ENCODE data around the gene YWHAG. TPM values are rescaled to one million over a fixed set of nuclear protein-coding genes. Genes with fewer than 3 reads are reported as not detected.

Gene YWHAG
- total RNA-seq, 1 donor from 2014 or later, result 151 TPM

GRCh38 chr7:76334320-76334967, 24.3 kb downstream of the YWHAG start:
- H3K27me3 Mint-ChIP-seq (ENCODE audit: unreplicated experiment), result no peaks in the 10 kb centered on the region
- H3K36me3 Mint-ChIP-seq (ENCODE audit: unreplicated experiment), result peaks cover 21% of the 10 kb centered on the region
- no peak for TF ChIP-seq CTCF (IDR thresholded peaks at IDR 0.05)
- no peak for DNase-seq (ENCODE audit: extremely low spot score, unreplicated experiment)
- no peak overlapping the region for H3K4me3 Mint-ChIP-seq (ENCODE audit: unreplicated experiment)
- no peaks in the 10 kb centered on the region for H3K9me3 Mint-ChIP-seq (ENCODE audit: unreplicated experiment)
- H3K27ac Mint-ChIP-seq (ENCODE audit: unreplicated experiment), result peak overlapping the region; percentile 78
- H3K4me1 Mint-ChIP-seq (ENCODE audit: unreplicated experiment), result peaks cover 43% of the 10 kb centered on the region

- TF ChIP-seq CTCF (IDR thresholded peaks at IDR 0.05), result no peak
- H3K4me3 Mint-ChIP-seq (ENCODE audit: unreplicated experiment), result no peak overlapping the region
- H3K4me1 Mint-ChIP-seq (ENCODE audit: unreplicated experiment), result peaks cover 42% of the 10 kb centered on the region
- H3K36me3 Mint-ChIP-seq (ENCODE audit: unreplicated experiment), result peaks cover 28% of the 10 kb centered on the region
- DNase-seq (ENCODE audit: extremely low spot score, unreplicated experiment), result no peak
- peak overlapping the region; percentile 78 for H3K27ac Mint-ChIP-seq (ENCODE audit: unreplicated experiment)
- no peaks in the 10 kb centered on the region for H3K27me3 Mint-ChIP-seq (ENCODE audit: unreplicated experiment)
- no peaks in the 10 kb centered on the region for H3K9me3 Mint-ChIP-seq (ENCODE audit: unreplicated experiment)
Measured at GRCh38 chr7:76333511-76334101, 25.2 kb downstream of the YWHAG start.

GRCh38 chr7:76332078-76332477, 26.7 kb downstream of the YWHAG start:
- H3K4me3 Mint-ChIP-seq (ENCODE audit: unreplicated experiment), result no peak overlapping the region

GRCh38 chr7:76330673-76331072, 28.1 kb downstream of the YWHAG start:
- H3K27me3 Mint-ChIP-seq (ENCODE audit: unreplicated experiment), result no peaks in the 10 kb centered on the region
- H3K27ac Mint-ChIP-seq (ENCODE audit: unreplicated experiment), result no peak overlapping the region
- H3K36me3 Mint-ChIP-seq (ENCODE audit: unreplicated experiment), result peaks cover 38% of the 10 kb centered on the region
- H3K9me3 Mint-ChIP-seq (ENCODE audit: unreplicated experiment), result no peaks in the 10 kb centered on the region
- H3K4me3 Mint-ChIP-seq (ENCODE audit: unreplicated experiment), result no peak overlapping the region
- no peak for DNase-seq (ENCODE audit: extremely low spot score, unreplicated experiment)
- peaks cover 29% of the 10 kb centered on the region for H3K4me1 Mint-ChIP-seq (ENCODE audit: unreplicated experiment)
- TF ChIP-seq CTCF (IDR thresholded peaks at IDR 0.05), result no peak

More at GRCh38 chr7:76332078-76332477, 26.7 kb downstream of the YWHAG start:
- Mint-ChIP-seq H3K4me1 (ENCODE audit: unreplicated experiment) (peaks cover 30% of the 10 kb centered on the region), H3K36me3 (ENCODE audit: unreplicated experiment) (peaks cover 34% of the 10 kb centered on the region), H3K27me3 (ENCODE audit: unreplicated experiment) (no peaks in the 10 kb centered on the region), H3K9me3 (ENCODE audit: unreplicated experiment) (no peaks in the 10 kb centered on the region), H3K27ac (ENCODE audit: unreplicated experiment) (peak overlapping the region; percentile 5)
- no peak for TF ChIP-seq CTCF (IDR thresholded peaks at IDR 0.05)
- DNase-seq (ENCODE audit: extremely low spot score, unreplicated experiment), result no peak

- Mint-ChIP-seq H3K27ac (ENCODE audit: unreplicated experiment) (peak overlapping the region; percentile 2), H3K9me3 (ENCODE audit: unreplicated experiment) (no peaks in the 10 kb centered on the region), H3K4me3 (ENCODE audit: unreplicated experiment) (no peak overlapping the region), H3K4me1 (ENCODE audit: unreplicated experiment) (peaks cover 29% of the 10 kb centered on the region), H3K27me3 (ENCODE audit: unreplicated experiment) (no peaks in the 10 kb centered on the region), H3K36me3 (ENCODE audit: unreplicated experiment) (peaks cover 38% of the 10 kb centered on the region)
- TF ChIP-seq CTCF (IDR thresholded peaks at IDR 0.05), result no peak
- no peak for DNase-seq (ENCODE audit: extremely low spot score, unreplicated experiment)
Measured at GRCh38 chr7:76330261-76330660, 28.5 kb downstream of the YWHAG start.

All from osteocyte (in vitro differentiated cells).